GM12878 (cell line): ENCODE measurements around the gene RINL. TPM values are rescaled to one million over a fixed set of nuclear protein-coding genes. Genes with fewer than 3 reads are reported as not detected.

Experiments used
- ATF7 ChIP-seq: fragments of 450-650 bp; IDR thresholded peaks from 2 replicates; pipeline ENCODE4 v1.6.1; 2016; ENCODE audit warnings: low read depth, mild to moderate bottlenecking
- CTCF ChIP-seq, 3 experiments: IDR thresholded peaks in 2 of 3; conservative IDR thresholded peaks in 1 of 3; 2 replicates each; pipeline ENCODE4 v1.5.1; 2011; ENCODE audit warnings: low read depth in 3 of 3, low read length in 3 of 3, mild to moderate bottlenecking in 3 of 3, control low read depth in 2 of 3, moderate library complexity in 2 of 3, inconsistent platforms in 1 of 3, mixed read lengths in 1 of 3; ENCODE audit not compliant: control insufficient read depth in 2 of 3, insufficient read depth in 1 of 3; ENCODE audit errors: extremely low read depth in 1 of 3
- GATAD2B ChIP-seq: fragments of 450-650 bp; conservative IDR thresholded peaks from 2 replicates; pipeline ENCODE4 v1.6.1; 2017; ENCODE audit warnings: low read depth, mild to moderate bottlenecking, moderate library complexity
- MLLT1 ChIP-seq: fragments of 450-650 bp; IDR thresholded peaks from 2 replicates; pipeline ENCODE4 v1.6.1; 2016; ENCODE audit warnings: mild to moderate bottlenecking
- MXI1 ChIP-seq: fragments of 150-350 bp; IDR thresholded peaks from 2 replicates; pipeline ENCODE4 v1.6.1; 2011; ENCODE audit warnings: low read depth, mild to moderate bottlenecking, inconsistent platforms, low read length, improper control_type of control experiment
- NFIC ChIP-seq: IDR thresholded peaks from 2 replicates; pipeline ENCODE4 v1.6.1; 2012; ENCODE audit warnings: low read depth, mild to moderate bottlenecking, inconsistent platforms, low read length, moderate library complexity
- RELB ChIP-seq: fragments of 450-650 bp; IDR thresholded peaks from 2 replicates; pipeline ENCODE4 v1.6.1; 2017; ENCODE audit warnings: low read depth, mild to moderate bottlenecking, moderate library complexity
- SKIL ChIP-seq: fragments of 450-650 bp; IDR thresholded peaks from 2 replicates; pipeline ENCODE4 v1.6.1; 2017; ENCODE audit warnings: mild to moderate bottlenecking, low read depth, inconsistent platforms; ENCODE audit not compliant: poor library complexity, severe bottlenecking
- SMARCA5 ChIP-seq: fragments of 450-650 bp; IDR thresholded peaks from 2 replicates; pipeline ENCODE4 v1.6.1; 2017; ENCODE audit warnings: mild to moderate bottlenecking
- polyA plus RNA-seq, 11 experiments: library from polyadenylated mRNA; depleted of rRNA in 4 of 11; unstranded in 6 of 11; stranded (reverse) in 5 of 11; fragments of >200 nt; fragmentation: Nextera tagmentation in 4 of 11; fragmentation: Illumina TruSeq in 1 of 11; extraction: Ambion mirVana in 4 of 11; extraction: Trizol in 1 of 11; gene quantifications; 1 replicate in 1 of 11; 2 replicates in 10 of 11; pipeline versions ENCODE4 v1.2.1 to v1.2.3, GENCODE V29; 2011 to 2016; ENCODE audit warnings: inconsistent platforms in 2 of 11, missing spikeins in 2 of 11, low read depth in 1 of 11
- total RNA-seq, 4 experiments: library from RNA; depleted of rRNA in 3 of 4; stranded (reverse); fragments of >200 nt in 3 of 4; fragmentation: Illumina TruSeq in 1 of 4; extraction: Trizol in 1 of 4; gene quantifications; 2 replicates each; pipeline versions ENCODE4 v1.2.1 to v1.2.3, GENCODE V29; 2013 to 2021
- TF ChIP-seq, protein P1 (sequence below): fragments of 450-650 bp; IDR thresholded peaks from 2 replicates; pipeline ENCODE4 v1.6.1; 2016; ENCODE audit warnings: mild to moderate bottlenecking

Gene RINL
- total and polyA plus RNA-seq, 10 of the 15 experiments (the other 5 are each of a cell fraction or from before 2014, with no cell fraction given): 14.5 to 64.2 (median 47.6) TPM

GRCh38 chr19:38831142-38831605 lies 46.9 kb downstream of the RINL start (continued):
- TF ChIP-seq GATAD2B (peak; percentile 77; the same call in 1 of the 2 replicates), MXI1 (peak; percentile 32; the same call in 1 of the 2 replicates), NFIC (no peak), MLLT1 (peak; percentile 64; the same call in 1 of the 2 replicates), ATF7 (peak; percentile 56), SKIL (peak; percentile 46), CTCF (IDR thresholded peaks at IDR 0.05 in 2 of 3, conservative IDR thresholded peaks at IDR 0.05 in 1 of 3; ENCODE audit: control insufficient read depth in 2 of 3, extremely low read depth in 1 of 3, insufficient read depth in 1 of 3, low read depth in 3 of 3, low read length in 3 of 3) (no peak), SMARCA5 (no peak), RELB (0 out of 2 replicates have a peak, but pooled peaks have one; percentile 18)
- TF ChIP-seq, protein P1, sequence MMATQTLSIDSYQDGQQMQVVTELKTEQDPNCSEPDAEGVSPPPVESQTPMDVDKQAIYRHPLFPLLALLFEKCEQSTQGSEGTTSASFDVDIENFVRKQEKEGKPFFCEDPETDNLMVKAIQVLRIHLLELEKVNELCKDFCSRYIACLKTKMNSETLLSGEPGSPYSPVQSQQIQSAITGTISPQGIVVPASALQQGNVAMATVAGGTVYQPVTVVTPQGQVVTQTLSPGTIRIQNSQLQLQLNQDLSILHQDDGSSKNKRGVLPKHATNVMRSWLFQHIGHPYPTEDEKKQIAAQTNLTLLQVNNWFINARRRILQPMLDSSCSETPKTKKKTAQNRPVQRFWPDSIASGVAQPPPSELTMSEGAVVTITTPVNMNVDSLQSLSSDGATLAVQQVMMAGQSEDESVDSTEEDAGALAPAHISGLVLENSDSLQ: peak; percentile 82
- TF ChIP-seq, all 136 proteins: peak for 13
